Measurements from ENCODE around the gene DGCR8. TPM values are rescaled to one million over a fixed set of nuclear protein-coding genes. Genes with fewer than 3 reads are reported as not detected.

DGCR8 gene
- total RNA-seq, 2 experiments from 2014 or later, result 17.8 to 18.5 TPM

DNA sequence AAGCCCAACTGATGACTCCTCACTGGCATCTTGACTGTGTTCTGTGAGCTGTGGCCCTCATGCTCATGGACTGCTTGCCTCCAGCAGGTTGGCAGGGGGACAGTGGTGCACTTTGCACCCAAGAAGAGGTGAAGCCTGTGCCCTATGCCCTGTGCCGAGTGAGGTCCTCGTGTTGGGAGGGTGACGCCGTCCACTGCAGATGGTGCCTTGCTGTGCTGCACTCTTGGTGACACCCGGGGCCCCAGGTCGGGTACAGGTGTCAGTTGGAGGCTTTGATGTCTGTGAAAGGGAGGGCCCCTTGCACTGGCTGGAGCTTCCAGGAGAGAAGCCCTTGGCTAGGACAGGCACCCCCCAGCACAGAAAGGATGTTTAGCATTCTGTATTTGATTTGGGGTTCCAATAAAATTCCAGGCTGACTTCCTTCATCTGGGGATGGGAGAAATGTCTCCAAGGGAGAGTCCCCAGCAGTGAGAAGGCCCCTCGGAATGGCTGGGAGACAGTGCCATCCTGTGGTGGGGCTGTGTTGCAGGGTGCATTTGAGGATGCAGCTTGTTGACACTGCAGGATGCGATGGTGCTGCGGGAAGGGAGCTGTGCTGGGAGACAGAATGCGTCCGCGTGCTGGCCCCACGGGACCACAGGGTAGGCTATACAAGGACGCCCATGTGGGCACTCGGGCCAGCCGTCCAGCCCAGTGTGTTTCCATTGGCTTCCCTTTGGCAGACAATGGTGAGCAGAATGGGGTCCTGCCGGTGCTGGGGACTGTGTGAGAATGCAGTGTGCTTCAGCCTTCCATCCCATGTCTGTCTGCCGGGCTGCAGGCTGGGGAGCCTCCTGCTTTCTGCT lies 49.1 kb downstream of the DGCR8 start:
- H3K4me1 Mint-ChIP-seq (ENCODE audit: low read depth), result peaks cover 23% of the 10 kb centered on the region
- POLR2A ChIA-PET, result interaction anchor here (1.0 to 1.7 kb wide), 3 partner anchors 11 to 158 kb away, joined by 4 to 11 read pairs (median 6); partner anchors contain the start of genes TANGO2 and TRMT2A
- peak overlapping the region; percentile 85 for H3K4me3 Mint-ChIP-seq
- H3K27ac Mint-ChIP-seq, result peak overlapping the region; percentile 79
- Histone ChIP-seq H3K4me1 (ENCODE audit: insufficient read depth, low read length) (peaks cover 43% of the 10 kb centered on the region), H3K27ac (ENCODE audit: low read depth in 1 of 2, low read length in 2 of 2) (peak overlapping the region in 1 of 2 donors; percentile 44), H3K4me3 (ENCODE audit: low read length) (no peak overlapping the region), H3K9me3 (ENCODE audit: control insufficient read depth in 1 of 2, insufficient read depth in 1 of 2, low read length in 2 of 2) (no peaks in the 10 kb centered on the region), H3K36me3 (ENCODE audit: insufficient read depth, low read length) (peaks cover 24% of the 10 kb centered on the region), H3K27me3 (ENCODE audit: control insufficient read depth in 1 of 2, insufficient read depth in 2 of 2, low read length in 2 of 2) (no peaks in the 10 kb centered on the region)
- no peaks in the 10 kb centered on the region for H3K9me3 Mint-ChIP-seq
- H3K27me3 Mint-ChIP-seq, result no peaks in the 10 kb centered on the region
- intact Hi-C loops (cut with DNase I, micrococcal nuclease), result loop anchor here (1.0 to 2.0 kb wide), 2 partner anchors 48 to 159 kb away; partner anchors contain the start of gene DGCR8 (in 1 of the 2)
- TF ChIP-seq, protein P1, sequence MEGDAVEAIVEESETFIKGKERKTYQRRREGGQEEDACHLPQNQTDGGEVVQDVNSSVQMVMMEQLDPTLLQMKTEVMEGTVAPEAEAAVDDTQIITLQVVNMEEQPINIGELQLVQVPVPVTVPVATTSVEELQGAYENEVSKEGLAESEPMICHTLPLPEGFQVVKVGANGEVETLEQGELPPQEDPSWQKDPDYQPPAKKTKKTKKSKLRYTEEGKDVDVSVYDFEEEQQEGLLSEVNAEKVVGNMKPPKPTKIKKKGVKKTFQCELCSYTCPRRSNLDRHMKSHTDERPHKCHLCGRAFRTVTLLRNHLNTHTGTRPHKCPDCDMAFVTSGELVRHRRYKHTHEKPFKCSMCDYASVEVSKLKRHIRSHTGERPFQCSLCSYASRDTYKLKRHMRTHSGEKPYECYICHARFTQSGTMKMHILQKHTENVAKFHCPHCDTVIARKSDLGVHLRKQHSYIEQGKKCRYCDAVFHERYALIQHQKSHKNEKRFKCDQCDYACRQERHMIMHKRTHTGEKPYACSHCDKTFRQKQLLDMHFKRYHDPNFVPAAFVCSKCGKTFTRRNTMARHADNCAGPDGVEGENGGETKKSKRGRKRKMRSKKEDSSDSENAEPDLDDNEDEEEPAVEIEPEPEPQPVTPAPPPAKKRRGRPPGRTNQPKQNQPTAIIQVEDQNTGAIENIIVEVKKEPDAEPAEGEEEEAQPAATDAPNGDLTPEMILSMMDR (IDR thresholded peaks at IDR 0.05), result peak; percentile 56
- H3K36me3 Mint-ChIP-seq (ENCODE audit: low read depth), result peaks cover 27% of the 10 kb centered on the region
- peak; percentile 38 for ATAC-seq (ENCODE audit: poor library complexity)
- peak; percentile 30 to 78 (median 51) for DNase-seq
- CTCF ChIA-PET, result interaction anchor here (0.6 to 2.8 kb wide), 8 partner anchors 11 to 399 kb away, joined by 3 to 22 read pairs (median 4); partner anchors contain the start of genes RANBP1 and TRMT2A

GRCh38 chr22:20129747-20130014 lies 49.6 kb downstream of the DGCR8 start:
- Histone ChIP-seq H3K9me3 (ENCODE audit: control insufficient read depth in 1 of 2, insufficient read depth in 1 of 2, low read length in 2 of 2) (no peaks in the 10 kb centered on the region), H3K4me3 (ENCODE audit: low read length) (no peak overlapping the region), H3K27me3 (ENCODE audit: control insufficient read depth in 1 of 2, insufficient read depth in 2 of 2, low read length in 2 of 2) (no peaks in the 10 kb centered on the region), H3K36me3 (ENCODE audit: insufficient read depth, low read length) (peaks cover 21% of the 10 kb centered on the region), H3K4me1 (ENCODE audit: insufficient read depth, low read length) (peaks cover 48% of the 10 kb centered on the region), H3K27ac (ENCODE audit: low read depth in 1 of 2, low read length in 2 of 2) (no peak overlapping the region)
- no peaks in the 10 kb centered on the region for H3K27me3 Mint-ChIP-seq
- H3K4me1 Mint-ChIP-seq (ENCODE audit: low read depth), result peaks cover 28% of the 10 kb centered on the region
- DNase-seq (no peak), ATAC-seq (ENCODE audit: poor library complexity) (no peak)
- POLR2A ChIA-PET, result interaction anchor here (1.0 to 1.7 kb wide), 3 partner anchors 12 to 159 kb away, joined by 4 to 11 read pairs (median 6); partner anchors contain the start of genes TANGO2 and TRMT2A
- H3K9me3 Mint-ChIP-seq, result no peaks in the 10 kb centered on the region
- H3K27ac Mint-ChIP-seq, result peak overlapping the region; percentile 79
- TF ChIP-seq, protein P1 (IDR thresholded peaks at IDR 0.05), result no peak
- H3K4me3 Mint-ChIP-seq, result peak overlapping the region; percentile 85
- intact Hi-C loops (cut with DNase I, micrococcal nuclease), result loop anchor here (1.0 to 5.0 kb wide), 3 partner anchors 49 to 159 kb away; partner anchors contain the start of gene DGCR8 (in 1 of the 2)
- peaks cover 25% of the 10 kb centered on the region for H3K36me3 Mint-ChIP-seq (ENCODE audit: low read depth)
- CTCF ChIA-PET, result interaction anchor here (0.6 to 2.8 kb wide), 8 partner anchors 12 to 399 kb away, joined by 3 to 22 read pairs (median 4); partner anchors contain the start of genes RANBP1 and TRMT2A

DNA sequence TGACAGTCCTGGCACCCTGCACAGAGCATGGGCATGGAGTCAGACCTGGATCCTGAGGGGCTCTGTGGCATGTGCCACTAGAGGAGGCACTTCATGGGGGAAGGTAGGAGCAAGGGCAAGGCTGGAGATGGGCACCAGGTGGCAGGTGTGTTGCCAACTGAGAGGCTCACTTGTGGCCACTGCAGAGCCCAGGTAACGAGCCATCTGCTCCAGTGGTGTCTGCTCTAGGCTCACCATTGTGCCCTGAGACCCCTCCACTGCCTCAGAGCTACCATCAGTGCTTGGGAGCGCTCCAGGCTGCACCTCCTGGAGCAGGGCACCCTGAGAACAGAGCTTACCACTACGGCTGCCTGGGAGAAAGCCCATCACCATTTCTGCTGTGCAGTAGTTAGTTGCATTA lies 50.3 kb downstream of the DGCR8 start:
- ChIA-PET POLR2A (interaction anchor here (1.3 to 1.7 kb wide), 3 partner anchors 10 to 160 kb away, joined by 4 to 8 read pairs (median 5); partner anchors contain the start of gene TRMT2A), CTCF (interaction anchor here (0.6 to 2.8 kb wide), 4 partner anchors 42 to 159 kb away, joined by 3 to 22 read pairs (median 3); no protein-coding TSS in a partner anchor)
- Histone ChIP-seq H3K27me3 (ENCODE audit: control insufficient read depth in 1 of 2, insufficient read depth in 2 of 2, low read length in 2 of 2) (no peaks in the 10 kb centered on the region), H3K36me3 (ENCODE audit: insufficient read depth, low read length) (peaks cover 18% of the 10 kb centered on the region), H3K4me3 (ENCODE audit: low read length) (no peak overlapping the region), H3K27ac (ENCODE audit: low read depth in 1 of 2, low read length in 2 of 2) (peak overlapping the region; percentile 38 to 75), H3K4me1 (ENCODE audit: insufficient read depth, low read length) (peaks cover 48% of the 10 kb centered on the region), H3K9me3 (ENCODE audit: control insufficient read depth in 1 of 2, insufficient read depth in 1 of 2, low read length in 2 of 2) (no peaks in the 10 kb centered on the region)
- Mint-ChIP-seq H3K9me3 (no peaks in the 10 kb centered on the region), H3K27ac (peak overlapping the region; percentile 79), H3K4me3 (peak overlapping the region; percentile 85), H3K36me3 (ENCODE audit: low read depth) (peaks cover 25% of the 10 kb centered on the region), H3K4me1 (ENCODE audit: low read depth) (peaks cover 28% of the 10 kb centered on the region), H3K27me3 (no peaks in the 10 kb centered on the region)
- DNase-seq (peak in 4 of 14 experiments; percentile 8 to 66 (median 37)), ATAC-seq (ENCODE audit: poor library complexity) (peak; percentile 35)
- TF ChIP-seq, protein P1 (IDR thresholded peaks at IDR 0.05), result no peak
- intact Hi-C loops (cut with DNase I, micrococcal nuclease), result loop anchor here in 1 of 2 experiments (5.0 kb wide), 1 partner anchor 77 kb away; no protein-coding TSS in a partner anchor

Measured in CD4-positive, alpha-beta T cell (primary cell).